NB4 (cell line): Measurements from ENCODE around the gene SEMA3F.

Experiments
- MYC ChIP-seq: IDR thresholded peaks from 2 replicates; pipeline ENCODE4 v1.6.1; 2011; ENCODE audit warnings: low read depth, low read length
- POLR2A ChIP-seq: IDR thresholded peaks from 2 replicates; pipeline ENCODE4 v1.6.1; 2011; ENCODE audit warnings: mild to moderate bottlenecking; ENCODE audit not compliant: insufficient read length; ENCODE audit errors: extremely low read depth
- TF ChIP-seq, protein P1 (sequence below): IDR thresholded peaks from 2 replicates; pipeline ENCODE4 v1.6.1; 2011; ENCODE audit warnings: low read depth, low read length
- TF ChIP-seq, protein P2 (sequence below): IDR thresholded peaks from one replicate; pipeline ENCODE4 v1.5.1; 2012; ENCODE audit warnings: low read depth, low read length

DNA sequence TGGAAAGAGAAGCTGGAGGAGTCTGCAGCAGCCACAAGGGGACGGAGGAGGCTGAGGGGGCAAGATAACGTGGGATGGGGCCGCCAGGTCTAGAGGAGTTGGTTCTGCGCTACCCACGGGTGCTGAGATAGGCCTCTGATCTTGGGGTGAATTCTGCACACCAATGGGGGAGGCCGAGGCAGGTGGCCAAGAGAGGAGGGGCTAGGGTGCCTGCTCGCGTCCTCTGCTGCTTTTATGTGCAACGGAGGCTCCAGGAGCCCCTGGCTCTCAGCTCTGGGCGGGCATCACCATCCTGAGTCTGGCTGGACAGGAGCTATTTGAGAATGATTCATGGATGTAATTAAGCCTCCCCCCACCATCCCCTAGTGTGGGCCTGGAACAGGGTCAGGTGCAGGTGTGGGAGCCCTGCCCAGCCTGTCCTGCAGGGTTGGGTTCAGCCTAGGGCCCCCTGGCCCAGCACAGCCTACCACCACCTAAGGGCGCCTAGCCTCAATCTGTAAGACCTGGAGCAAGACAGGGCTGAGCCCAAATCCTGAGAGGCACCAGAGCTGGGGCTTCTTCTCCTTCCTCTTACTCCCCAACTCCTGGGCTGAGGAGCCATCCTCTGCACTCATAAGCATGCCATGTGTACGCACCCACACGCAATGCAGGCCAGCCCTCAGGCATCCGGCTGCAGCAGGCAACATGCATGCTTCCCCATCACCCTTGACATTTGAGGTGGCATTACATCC lies 32.3 kb upstream of the SEMA3F start:
- TF ChIP-seq, protein P1, sequence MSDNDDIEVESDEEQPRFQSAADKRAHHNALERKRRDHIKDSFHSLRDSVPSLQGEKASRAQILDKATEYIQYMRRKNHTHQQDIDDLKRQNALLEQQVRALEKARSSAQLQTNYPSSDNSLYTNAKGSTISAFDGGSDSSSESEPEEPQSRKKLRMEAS = no peak
- TF ChIP-seq, protein P2, sequence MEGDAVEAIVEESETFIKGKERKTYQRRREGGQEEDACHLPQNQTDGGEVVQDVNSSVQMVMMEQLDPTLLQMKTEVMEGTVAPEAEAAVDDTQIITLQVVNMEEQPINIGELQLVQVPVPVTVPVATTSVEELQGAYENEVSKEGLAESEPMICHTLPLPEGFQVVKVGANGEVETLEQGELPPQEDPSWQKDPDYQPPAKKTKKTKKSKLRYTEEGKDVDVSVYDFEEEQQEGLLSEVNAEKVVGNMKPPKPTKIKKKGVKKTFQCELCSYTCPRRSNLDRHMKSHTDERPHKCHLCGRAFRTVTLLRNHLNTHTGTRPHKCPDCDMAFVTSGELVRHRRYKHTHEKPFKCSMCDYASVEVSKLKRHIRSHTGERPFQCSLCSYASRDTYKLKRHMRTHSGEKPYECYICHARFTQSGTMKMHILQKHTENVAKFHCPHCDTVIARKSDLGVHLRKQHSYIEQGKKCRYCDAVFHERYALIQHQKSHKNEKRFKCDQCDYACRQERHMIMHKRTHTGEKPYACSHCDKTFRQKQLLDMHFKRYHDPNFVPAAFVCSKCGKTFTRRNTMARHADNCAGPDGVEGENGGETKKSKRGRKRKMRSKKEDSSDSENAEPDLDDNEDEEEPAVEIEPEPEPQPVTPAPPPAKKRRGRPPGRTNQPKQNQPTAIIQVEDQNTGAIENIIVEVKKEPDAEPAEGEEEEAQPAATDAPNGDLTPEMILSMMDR = no peak
- TF ChIP-seq POLR2A (no peak), MYC (no peak)
